Loucy (cell line): Measurements from ENCODE around the gene SLC35G6.

Source experiments
- H2AFZ ChIP-seq: fragments of 200-600 bp; sonication (generic); 2 replicates; pipeline ENCODE4 v1.6.0; 2016; ENCODE audit warnings: antibody characterized with exemption, mild to moderate bottlenecking, low read length, moderate library complexity
- H3F3A ChIP-seq: fragments of 200-600 bp; 2 replicates; pipeline ENCODE4 v1.6.0; 2016; ENCODE audit warnings: antibody characterized with exemption, low read depth, mild to moderate bottlenecking
- H3K27me3 ChIP-seq: fragments of 200-600 bp; sonication (generic); 2 replicates; pipeline ENCODE4 v1.6.1; 2014; ENCODE audit warnings: low read length, mild to moderate bottlenecking; ENCODE audit not compliant: insufficient read depth, poor library complexity, severe bottlenecking
- H3K36me3 ChIP-seq: fragments of 200-600 bp; sonication (generic); 2 replicates; pipeline ENCODE4 v1.6.1; 2016; ENCODE audit warnings: low read length; ENCODE audit not compliant: insufficient read depth
- H3K4me1 ChIP-seq: fragments of 200-600 bp; sonication (generic); 2 replicates; pipeline ENCODE4 v1.5.1; 2014; ENCODE audit warnings: low read length, mild to moderate bottlenecking; ENCODE audit not compliant: insufficient read depth, poor library complexity, severe bottlenecking
- H3K4me2 ChIP-seq: fragments of 200-600 bp; sonication (generic); 2 replicates; pipeline ENCODE4 v1.6.0; 2014; ENCODE audit warnings: antibody characterized with exemption, low read length, low read depth, mild to moderate bottlenecking; ENCODE audit not compliant: poor library complexity, severe bottlenecking
- H3K4me3 ChIP-seq: fragments of 200-600 bp; sonication (generic); 2 replicates; pipeline ENCODE4 v1.5.1; 2014; ENCODE audit warnings: low read length, mild to moderate bottlenecking, mixed read lengths; ENCODE audit not compliant: poor library complexity, severe bottlenecking
- H3K79me2 ChIP-seq: fragments of 200-600 bp; sonication (generic); 2 replicates; pipeline ENCODE4 v1.6.1; 2014; ENCODE audit warnings: low read length; ENCODE audit not compliant: insufficient read depth
- H3K9ac ChIP-seq: fragments of 200-600 bp; sonication (generic); 2 replicates; pipeline ENCODE4 v1.6.0; 2014; ENCODE audit warnings: mild to moderate bottlenecking, low read depth, low read length, moderate library complexity; ENCODE audit not compliant: poor library complexity, severe bottlenecking
- H3K9me2 ChIP-seq: fragments of 200-600 bp; sonication (generic); replicated peaks from 2 replicates; pipeline ENCODE4 v1.6.1; 2016; ENCODE audit warnings: low read depth, low read length, mixed read lengths
- H3K9me3 ChIP-seq: fragments of 200-600 bp; sonication (generic); 2 replicates; pipeline ENCODE4 v1.6.1; 2014; ENCODE audit warnings: mild to moderate bottlenecking, antibody characterized with exemption, low read length, low read depth; ENCODE audit not compliant: insufficient read depth
- H4K20me1 ChIP-seq: fragments of 200-600 bp; sonication (generic); 2 replicates; pipeline ENCODE4 v1.6.0; 2014; ENCODE audit warnings: antibody characterized with exemption, low read length, mild to moderate bottlenecking; ENCODE audit not compliant: insufficient read depth, poor library complexity, severe bottlenecking
- EZH2phosphoT487 ChIP-seq: fragments of 200-600 bp; IDR thresholded peaks from 2 replicates; pipeline ENCODE4 v1.6.1; 2018; ENCODE audit warnings: antibody characterized with exemption, mild to moderate bottlenecking, moderate library complexity, borderline replicate concordance
- TF ChIP-seq, protein P1 (sequence below): fragments of 200-600 bp; sonication (generic); conservative IDR thresholded peaks from 2 replicates; pipeline ENCODE4 v1.5.1; 2014; ENCODE audit warnings: mild to moderate bottlenecking, antibody characterized with exemption, low read length

Gene SLC35G6

DNA sequence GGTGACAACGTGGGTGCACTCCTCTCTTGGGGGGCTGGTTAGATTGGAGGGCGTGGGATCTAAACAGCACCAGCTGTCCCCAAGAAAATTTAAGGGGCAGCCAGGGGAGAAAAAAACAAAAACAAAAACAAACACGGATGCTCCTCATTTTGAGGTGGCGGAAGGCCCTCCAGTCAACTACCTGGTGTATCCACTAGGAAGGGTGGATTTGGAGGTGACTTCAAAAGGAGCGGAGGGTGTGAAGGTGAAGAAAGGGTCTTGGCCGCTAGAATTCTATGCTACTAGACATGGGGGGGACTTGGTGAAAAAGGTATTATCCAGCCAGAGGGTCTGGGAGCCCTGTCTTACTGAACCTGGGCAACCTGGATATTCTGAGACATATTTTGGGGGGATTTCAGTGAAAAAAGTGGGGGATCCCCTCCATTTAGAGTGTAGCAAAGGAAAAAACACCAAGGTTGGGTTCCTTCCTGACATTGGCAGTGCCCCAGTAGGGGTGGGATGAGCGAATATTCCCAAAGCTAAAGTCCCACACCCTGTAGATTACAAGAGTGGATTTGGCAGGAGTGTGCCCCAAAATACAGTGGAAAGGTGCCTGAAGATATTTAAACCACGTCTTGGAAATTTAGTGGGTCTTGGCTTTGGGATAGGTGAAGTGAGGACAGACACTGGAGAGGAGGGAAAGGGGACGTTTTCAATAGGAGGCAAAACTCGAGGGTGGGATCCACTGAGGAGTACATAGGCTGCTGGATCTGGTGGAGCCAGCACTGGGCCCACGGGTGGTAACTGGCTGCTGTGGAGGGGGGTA is 42.4 kb upstream of the SLC35G6 start:
- no peaks in the 10 kb centered on the region; the same call in 1 of the 2 replicates for H3F3A ChIP-seq
- H3K9ac ChIP-seq: peak overlapping the region; percentile 45
- peak overlapping the region; percentile 94 for H3K4me3 ChIP-seq
- H3K79me2 ChIP-seq: peaks cover 43% of the 10 kb centered on the region; the same call in 1 of the 2 replicates
- H3K4me2 ChIP-seq: peak overlapping the region; percentile 85
- H3K9me3 ChIP-seq: no peaks in the 10 kb centered on the region
- no peak overlapping the region for H2AFZ ChIP-seq
- no peaks in the 10 kb centered on the region for H3K36me3 ChIP-seq
- H3K27me3 ChIP-seq: no peaks in the 10 kb centered on the region
- H4K20me1 ChIP-seq: peaks cover 13% of the 10 kb centered on the region
- no peaks in the 10 kb centered on the region for H3K9me2 ChIP-seq
- H3K4me1 ChIP-seq: peaks cover 27% of the 10 kb centered on the region
- TF ChIP-seq, protein P1, sequence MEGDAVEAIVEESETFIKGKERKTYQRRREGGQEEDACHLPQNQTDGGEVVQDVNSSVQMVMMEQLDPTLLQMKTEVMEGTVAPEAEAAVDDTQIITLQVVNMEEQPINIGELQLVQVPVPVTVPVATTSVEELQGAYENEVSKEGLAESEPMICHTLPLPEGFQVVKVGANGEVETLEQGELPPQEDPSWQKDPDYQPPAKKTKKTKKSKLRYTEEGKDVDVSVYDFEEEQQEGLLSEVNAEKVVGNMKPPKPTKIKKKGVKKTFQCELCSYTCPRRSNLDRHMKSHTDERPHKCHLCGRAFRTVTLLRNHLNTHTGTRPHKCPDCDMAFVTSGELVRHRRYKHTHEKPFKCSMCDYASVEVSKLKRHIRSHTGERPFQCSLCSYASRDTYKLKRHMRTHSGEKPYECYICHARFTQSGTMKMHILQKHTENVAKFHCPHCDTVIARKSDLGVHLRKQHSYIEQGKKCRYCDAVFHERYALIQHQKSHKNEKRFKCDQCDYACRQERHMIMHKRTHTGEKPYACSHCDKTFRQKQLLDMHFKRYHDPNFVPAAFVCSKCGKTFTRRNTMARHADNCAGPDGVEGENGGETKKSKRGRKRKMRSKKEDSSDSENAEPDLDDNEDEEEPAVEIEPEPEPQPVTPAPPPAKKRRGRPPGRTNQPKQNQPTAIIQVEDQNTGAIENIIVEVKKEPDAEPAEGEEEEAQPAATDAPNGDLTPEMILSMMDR: no peak
- no peak for TF ChIP-seq EZH2phosphoT487

DNA sequence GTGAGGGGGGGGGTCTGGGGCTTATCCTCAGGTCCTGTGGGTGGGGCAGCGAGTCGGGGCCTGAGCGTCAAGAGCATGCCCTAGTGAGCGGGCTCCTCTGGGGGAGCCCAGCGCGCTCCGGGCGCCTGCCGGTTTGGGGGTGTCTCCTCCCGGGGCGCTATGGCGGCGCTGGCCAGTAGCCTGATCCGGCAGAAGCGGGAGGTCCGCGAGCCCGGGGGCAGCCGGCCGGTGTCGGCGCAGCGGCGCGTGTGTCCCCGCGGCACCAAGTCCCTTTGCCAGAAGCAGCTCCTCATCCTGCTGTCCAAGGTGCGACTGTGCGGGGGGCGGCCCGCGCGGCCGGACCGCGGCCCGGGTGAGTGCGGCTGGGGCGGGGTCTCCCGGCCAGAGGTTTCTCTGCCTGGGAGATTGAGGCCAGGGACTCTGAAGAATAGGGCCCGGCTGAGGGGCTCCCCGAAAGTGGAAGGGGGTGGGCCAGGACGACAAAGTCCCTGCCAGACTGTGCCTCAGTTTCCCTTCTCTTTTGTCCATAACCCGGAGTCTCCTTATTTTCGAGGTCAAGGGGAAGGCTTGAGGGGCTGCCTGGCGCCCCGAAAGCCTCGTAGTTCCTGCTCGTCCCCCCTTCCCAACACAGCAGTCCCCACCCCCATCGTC is 41.7 kb upstream of the SLC35G6 start, which contains the start of gene FGF11:
Gene FGF11, plus strand, starts transcription at position 51 of the 651 bp plus-strand sequence. Its CDS starts 109 bp downstream, at position 160.
- TF ChIP-seq, protein P1: no peak
- TF ChIP-seq EZH2phosphoT487: no peak
- H3K4me3 ChIP-seq: peak within 1 kb of the TSS; percentile 94
- peak within 1 kb of the TSS; percentile 90 for H3K9ac ChIP-seq

DNA sequence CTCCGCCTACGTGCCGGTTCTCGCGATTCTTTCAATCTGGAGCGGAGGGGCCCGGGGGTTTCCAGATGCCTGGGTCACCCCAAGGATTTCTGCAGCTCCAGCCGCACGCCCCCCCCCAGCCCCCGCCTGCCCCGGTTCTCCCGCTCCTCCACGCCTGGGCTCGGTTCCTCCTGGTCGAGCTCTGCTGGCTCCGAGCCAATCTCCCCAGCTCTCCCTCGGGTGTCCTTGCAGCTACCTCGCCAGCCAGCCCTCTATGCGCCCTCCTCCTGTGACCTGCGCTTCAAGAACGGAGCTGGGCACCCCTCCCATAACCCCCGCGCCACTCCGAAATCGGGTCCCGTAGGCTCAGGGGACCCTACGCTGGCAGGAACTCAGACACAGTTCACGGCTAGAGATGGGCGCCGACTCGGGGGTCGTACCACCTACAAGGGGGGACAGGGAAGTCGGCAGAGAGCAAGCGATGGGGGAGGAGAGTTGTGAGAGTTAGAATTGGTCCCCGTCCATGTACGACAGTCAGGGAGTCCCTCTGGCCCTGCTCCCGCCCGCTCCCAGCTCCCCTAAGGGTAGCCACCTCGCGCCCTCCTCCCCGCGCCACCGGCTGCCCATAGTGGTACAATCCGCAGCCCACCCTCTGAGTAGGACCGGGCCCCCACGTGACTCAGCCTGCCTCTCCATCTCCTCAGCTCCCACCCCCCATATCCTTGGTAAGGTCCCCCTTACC is 41.0 kb upstream of the SLC35G6 start:
- Histone ChIP-seq H3K4me3 (peak overlapping the region; percentile 94), H4K20me1 (peaks cover 13% of the 10 kb centered on the region), H3K27me3 (no peaks in the 10 kb centered on the region), H3K9ac (peak overlapping the region; percentile 90), H3K4me1 (peaks cover 32% of the 10 kb centered on the region), H3F3A (no peaks in the 10 kb centered on the region; the same call in 1 of the 2 replicates), H3K79me2 (peaks cover 43% of the 10 kb centered on the region; the same call in 1 of the 2 replicates), H3K4me2 (peak overlapping the region; percentile 85), H3K9me2 (no peaks in the 10 kb centered on the region), H2AFZ (peak overlapping the region; percentile 71), H3K36me3 (no peaks in the 10 kb centered on the region), H3K9me3 (no peaks in the 10 kb centered on the region)
- TF ChIP-seq, protein P1: no peak
- no peak for TF ChIP-seq EZH2phosphoT487

More for the DNA sequence above, 41.7 kb upstream of the SLC35G6 start, which contains the start of gene FGF11:
- peaks cover 13% of the 10 kb centered on the region for H4K20me1 ChIP-seq
- no peaks in the 10 kb centered on the region for H3K9me3 ChIP-seq
- H3K4me1 ChIP-seq: peaks cover 30% of the 10 kb centered on the region
- H3K9me2 ChIP-seq: no peaks in the 10 kb centered on the region
- no peaks in the 10 kb centered on the region; the same call in 1 of the 2 replicates for H3F3A ChIP-seq
- no peaks in the 10 kb centered on the region for H3K27me3 ChIP-seq
- peaks cover 43% of the 10 kb centered on the region; the same call in 1 of the 2 replicates for H3K79me2 ChIP-seq
- no peaks in the 10 kb centered on the region for H3K36me3 ChIP-seq
- peak within 1 kb of the TSS; percentile 85 for H3K4me2 ChIP-seq
- H2AFZ ChIP-seq: peak within 1 kb of the TSS; percentile 71
